ENCODE measurements around the gene CAPN9.
A peak's percentile ranks its signal among the peaks of the same experiment; 100 is the strongest.
"Not testable (repeated sequence)": the region's sequence is repeated elsewhere in the genome, so short reads cannot be mapped to it uniquely, and the experiment has no call there.

CAPN9 gene

DNA sequence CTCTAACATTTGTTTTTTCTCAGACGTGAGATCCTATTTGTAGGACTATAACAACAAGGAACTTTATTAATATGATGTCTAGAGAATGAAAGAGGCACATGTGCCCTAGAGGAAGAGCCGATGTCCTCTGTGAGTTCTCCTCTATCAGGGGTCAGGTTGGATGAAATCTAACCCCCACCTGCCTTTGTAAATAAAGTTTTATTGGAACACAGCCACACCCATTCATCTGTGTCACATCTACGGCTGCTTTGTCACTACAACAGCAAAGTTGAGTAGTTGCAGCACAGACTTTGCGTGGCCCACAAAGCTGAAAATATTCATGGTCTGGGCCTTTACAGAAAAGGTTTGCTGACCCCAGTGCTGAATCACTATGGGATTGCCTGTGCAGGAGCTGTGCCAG is 571 bp upstream of the CAPN9 start:
- no peak for DNase-seq (ENCODE audit: low read depth)

DNA sequence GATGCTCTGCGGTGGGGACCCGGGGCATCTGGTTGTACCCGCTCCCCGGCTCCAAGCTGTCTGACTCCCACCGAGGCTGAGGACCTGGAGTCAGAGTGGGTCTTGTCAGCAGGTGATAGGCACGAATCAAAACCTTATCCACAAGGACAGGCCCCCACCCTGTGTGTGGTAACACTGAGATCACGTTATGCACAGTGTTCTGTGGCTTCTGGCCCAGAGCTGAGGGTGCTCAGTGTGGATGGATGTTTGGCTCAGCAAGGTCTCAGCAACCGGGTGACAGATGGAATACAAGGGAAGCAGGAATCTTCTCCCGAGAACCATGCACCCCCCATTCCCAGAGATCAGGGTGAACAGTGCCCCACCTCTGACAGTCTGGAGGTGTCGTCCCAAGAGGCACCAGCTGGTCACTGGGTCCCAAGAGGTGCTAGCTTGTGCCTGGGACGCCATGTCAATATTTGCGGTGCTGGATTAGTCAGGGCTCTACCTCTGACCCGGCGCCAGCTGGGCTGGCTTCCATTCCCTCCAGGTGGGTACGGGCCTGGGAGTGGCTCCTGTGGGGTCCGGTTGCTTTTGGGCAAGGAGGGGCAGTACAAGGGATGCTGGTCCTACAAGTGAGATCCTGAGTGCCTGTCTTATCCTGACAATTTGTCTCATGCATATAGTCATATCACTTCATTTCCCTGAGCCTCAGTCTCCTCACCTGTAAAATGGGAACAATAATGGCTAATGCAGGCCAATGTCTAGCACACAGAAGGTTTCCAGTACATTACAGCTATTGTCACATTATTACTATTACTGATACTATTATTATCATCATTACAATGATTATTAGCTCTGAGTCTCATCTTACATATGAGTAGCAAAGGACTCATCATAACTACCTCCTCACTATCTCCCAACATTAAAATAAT is 957 bp downstream of the CAPN9 start:
- no peak for DNase-seq (ENCODE audit: low read depth)

DNA sequence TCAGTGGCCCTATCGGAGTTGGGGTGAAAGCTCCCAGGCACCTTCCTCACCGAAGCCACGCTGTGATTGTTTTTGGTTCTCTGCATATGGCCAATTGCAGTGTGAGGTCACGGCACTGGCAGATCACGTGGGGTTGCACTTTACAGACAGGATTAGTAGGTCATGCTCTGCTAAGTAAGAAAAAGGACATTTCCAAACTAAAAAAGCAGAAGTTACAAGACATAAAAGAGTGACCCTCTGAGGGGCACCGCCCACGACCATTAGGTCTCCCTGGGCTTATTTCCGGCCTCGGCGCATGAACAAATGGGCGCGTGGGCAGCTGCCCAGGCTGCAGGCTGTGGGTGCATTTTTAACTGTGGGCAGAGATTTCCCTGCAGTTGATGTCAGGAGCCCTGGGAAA is 2.0 kb downstream of the CAPN9 start:
- no peak for DNase-seq (ENCODE audit: low read depth)

DNA sequence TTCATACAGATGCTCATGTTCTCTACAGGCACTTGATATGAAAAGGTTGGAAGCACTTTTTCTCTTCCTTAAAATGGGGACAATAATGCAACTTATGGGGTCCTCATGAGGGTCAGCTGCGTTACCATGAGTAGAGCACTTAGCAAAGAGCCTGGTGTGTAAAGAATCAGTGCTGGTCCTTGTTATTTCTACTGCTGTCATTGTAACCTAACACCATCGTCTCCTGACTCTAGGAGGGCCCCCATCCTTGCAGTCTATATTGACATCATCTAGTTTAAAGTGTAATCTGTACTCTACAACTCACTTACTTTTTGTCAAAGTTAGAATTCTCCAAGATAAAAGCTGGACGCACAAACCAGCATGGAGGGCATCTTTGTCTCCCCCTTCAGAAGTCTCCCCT is 2.4 kb downstream of the CAPN9 start:
- DNase-seq (ENCODE audit: low read depth): no peak

DNA sequence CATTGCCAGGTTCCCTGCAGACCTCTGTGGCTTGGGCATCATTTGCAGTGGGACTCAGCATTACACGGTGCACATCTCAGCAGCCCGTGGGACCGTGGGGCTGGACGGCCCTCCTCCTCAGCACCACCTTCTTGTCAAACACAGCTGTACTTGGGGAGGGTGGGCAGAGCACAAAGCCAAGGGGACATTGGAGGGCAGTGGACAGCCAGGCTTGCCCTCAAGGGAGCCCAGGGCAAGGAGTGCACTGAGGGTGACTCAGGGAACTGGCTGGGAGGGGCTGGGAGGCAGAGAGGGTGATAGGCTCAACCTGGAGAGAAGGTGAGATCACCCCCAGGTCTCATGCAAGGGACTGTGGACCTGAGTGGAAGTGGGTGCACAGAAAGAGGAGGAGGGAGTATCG is 3.4 kb downstream of the CAPN9 start:
- DNase-seq (ENCODE audit: low read depth): no peak

DNA sequence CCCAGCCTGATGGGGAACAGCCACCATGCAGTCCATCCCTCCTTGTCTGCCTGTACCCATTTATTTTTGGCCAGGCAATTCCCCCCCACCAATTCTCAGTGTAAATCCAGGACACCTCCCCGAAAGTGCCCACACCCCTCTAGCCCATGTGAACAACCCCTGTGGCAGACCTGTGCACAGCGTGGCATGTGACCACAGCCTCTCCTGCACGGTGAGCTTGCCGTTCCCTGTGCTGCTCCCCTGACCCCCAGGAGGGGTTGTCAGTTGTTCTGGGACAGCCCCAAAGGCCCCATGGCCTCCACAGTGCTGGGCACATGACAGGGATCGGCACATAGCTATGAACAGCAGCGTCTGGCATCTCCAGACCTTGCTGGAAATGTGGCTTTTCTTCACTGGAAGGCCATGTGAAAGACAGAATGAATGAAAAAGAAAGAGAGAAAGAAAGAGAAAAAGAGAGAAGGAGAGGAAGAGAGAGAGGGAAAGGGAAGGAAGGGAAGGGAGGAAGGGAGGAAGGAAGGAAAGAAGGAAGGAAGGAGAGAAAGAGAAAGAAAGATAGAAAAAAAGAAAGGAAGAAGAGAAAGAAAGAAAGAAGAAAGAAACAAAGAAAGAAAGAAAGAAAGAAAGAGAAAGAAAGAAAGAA is 3.9 kb downstream of the CAPN9 start:
- no peak for DNase-seq (ENCODE audit: low read depth)

DNA sequence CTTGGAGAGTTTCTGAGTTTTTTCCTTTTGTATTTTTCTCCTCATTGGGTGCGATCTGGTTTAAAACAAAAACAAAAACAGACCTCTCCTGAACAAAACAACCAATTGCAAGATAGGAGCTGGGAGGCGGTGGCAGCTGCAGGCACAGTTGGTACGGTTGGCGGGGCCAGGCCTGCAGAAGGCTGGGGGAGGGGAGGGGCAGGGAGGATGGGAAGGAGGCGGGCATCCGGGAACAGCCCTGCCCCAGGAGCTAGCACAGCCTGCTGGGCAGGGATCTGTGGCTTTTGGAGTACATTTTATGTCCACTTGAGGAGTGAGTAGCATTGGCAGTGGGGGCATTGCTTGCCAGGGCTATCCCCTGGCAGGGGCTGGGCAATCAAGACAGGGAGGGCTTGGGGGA is 5.2 kb downstream of the CAPN9 start:
- DNase-seq (ENCODE audit: low read depth): no peak

DNA sequence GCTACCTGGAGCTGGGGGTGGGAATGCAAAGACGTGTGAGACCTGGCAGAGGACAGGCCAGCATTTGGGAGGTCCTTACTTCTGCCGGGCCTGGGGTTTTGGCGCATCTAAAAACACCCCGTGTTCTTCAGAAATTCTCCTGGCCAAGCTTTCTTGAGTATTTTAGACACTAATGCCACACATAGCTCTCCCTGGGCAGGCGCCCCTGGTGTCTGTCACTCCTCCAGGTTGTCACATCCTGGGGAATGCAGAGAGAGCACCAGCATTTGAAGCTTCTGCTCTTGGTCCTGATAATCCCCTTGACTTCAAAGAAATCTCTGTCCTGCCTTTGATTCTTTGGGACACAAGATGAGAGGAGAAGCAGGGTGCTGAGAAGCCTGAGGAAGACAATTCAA is 6.0 kb downstream of the CAPN9 start:
- no peak for DNase-seq (ENCODE audit: low read depth)

DNA sequence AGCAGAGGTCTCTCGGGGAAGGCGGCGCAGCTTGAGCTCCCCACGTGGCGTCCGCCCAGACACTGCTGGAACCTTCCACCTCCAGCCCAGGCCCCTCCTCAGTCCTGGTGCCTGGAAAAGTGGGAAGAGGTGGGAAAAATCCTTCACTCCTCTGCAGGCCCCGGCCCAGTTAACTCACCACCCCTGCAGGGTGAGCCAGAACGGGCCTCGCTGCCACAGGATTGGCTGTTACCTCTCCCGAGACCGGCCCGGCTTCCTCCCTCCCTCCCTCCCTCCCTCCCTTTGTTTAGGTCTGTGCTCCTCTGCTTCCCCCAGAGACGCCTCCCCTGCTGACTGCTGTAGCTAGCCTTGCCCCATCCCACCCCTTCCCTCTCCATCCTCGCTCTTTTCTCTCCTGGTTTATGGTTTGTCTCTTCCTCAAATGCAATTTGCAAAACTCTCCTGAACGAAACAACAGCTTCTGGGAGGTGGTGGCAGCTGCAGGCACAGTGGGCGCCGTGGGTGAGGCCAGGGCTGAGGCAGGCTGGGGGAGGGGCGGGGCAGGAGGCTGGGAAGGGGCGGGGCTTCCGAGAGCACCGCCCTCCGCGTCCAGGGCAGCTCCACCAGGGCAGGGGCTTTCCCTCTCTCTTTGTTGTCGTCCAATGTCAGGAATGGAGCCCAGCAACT is 6.5 kb downstream of the CAPN9 start:
- no peak for DNase-seq (ENCODE audit: low read depth)

DNA sequence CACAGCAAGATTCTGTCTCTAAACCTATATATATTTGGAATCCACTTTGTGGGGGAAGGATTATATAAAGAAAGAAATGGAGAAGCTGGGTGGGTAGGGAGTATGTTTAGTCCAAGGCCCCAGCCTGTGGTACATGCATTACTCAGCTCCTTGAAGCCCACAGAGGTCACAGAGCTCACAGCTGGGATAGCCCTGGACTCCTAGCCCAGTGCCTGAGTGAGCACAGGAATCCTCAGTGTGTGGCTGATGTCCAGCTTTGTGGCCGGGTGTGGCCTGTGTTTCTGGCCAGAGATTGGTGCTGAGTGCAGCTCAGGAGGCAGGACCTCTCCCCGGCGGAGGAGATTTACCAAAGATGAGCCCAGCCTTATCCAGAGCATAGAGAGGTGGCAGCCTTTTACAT is 7.6 kb downstream of the CAPN9 start:
- DNase-seq (ENCODE audit: low read depth): no peak

DNA sequence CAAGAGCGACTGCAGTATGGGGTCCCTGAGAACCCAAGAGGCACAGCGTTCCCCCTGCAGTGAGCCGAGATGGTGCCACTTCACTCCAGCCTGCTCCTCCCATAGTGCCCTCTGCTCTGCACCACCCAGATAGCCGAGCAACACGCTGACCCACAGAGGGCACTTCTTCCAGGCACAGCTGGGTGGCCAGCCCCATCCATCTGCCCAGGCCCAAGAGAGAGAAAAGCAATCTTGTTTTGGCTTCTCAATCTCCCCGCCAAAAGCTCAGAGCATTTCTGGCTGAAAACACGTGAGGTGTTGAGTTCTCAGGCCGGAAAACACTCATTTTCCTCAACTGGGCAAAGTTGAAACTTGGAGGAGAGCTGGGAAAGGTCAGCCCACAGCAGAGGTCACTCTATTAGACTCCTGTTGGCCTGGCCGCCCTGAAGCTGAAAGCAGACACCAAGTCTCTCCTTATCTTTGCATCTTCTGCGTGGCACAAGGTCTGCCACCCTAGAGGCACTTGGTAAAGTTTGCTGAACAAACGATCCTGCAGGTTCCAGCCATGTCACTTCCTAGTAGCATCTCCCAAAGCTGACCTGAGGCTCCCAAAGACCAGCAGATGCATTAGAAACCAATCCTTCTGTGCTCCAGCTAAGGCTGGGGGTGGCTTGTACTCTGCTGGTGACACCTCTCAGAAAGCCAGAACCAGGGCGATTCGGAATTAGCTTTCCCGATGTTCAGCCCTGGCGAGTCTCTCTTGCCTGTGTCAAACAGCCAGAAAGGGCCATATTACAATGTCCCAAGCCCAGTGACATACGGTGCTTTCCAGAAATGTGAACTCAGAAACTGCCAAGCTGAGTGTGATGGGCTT is 10.9 kb downstream of the CAPN9 start:
- no peak for DNase-seq (ENCODE audit: low read depth)

DNA sequence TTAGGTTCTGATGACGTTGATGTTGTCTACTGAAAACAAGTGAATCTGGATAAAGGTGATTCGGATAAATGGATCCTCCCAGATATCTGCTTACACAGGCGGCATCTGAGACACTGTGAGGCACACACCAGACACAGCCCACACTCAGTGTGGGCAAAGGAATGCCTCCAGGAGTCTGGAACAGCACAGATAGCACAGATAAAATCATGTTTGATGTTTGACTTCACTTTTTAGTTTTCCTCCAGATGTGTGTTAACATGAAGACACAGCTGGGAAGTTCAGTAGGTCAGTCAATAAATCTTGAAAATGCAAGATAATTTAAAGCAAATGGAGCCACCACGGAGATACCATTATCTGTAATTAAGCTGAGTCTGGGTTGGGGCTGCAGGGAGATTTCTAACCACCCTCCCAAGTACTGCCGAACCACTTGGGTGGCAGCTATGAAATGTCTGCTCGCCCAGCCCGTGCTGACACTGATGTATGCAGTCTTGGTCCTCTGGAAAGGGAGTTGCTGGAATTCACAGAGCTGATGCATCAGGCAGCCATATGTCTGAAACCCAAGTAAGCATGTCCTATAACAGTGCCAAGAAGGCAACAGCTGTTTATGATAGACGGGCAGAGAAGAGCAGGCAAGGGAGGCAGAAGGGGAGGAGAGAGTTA is 11.7 kb downstream of the CAPN9 start:
- DNase-seq (ENCODE audit: low read depth): peak; percentile 41

DNA sequence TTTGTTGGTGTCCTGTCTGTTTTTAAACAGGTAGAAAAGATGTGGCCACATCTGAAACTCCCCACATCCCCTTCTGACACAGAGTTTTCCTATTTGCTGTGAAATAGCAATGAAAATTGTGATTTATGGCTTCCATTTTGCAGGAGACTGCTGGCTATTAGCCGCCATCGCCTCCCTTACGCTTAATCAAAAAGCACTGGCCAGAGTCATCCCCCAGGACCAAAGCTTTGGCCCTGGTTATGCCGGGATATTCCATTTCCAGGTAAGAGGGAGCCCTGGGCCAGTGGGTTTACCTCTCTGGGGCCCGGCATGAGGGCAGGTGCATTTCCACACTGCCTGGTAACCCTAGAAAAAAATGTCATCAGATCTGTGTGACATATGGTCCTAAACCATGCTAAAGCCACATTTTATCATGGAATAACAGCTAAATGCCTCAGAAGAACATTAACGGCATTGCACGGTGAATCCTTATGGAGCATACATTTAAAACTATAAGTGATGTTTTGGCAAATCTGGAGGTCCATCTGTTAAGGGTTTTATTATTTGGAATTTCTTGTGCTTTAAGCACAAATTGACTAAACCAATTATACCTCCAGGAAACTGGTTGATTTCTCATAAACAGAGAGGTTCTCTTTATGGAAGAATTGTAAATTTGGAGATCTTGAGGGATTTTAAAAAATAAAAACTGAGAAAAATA is 12.3 kb downstream of the CAPN9 start:
- no peak for DNase-seq (ENCODE audit: low read depth)

DNA sequence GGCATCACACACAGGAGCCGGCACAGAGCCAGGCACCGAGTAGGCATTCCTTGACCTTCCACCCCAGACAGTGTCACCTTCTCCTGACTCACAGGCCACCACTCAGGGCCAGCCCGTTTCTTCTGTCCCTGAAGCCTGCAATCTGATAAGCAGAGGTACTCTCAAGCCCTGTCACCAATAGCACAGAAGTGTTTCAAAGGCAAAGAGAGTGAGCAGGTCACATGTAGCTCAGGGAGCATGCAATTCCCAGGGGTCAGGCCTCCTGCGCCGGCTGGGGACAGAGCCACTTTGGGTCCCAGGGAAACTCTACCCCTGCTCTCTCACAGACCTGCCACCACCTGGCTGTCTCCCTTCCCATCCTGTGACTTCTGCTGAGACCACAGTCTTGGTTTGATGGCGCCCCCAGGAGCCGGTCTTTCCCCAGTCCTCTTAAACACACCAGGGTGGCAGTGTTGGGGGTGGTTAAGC is 13.2 kb downstream of the CAPN9 start:
- no peak for DNase-seq (ENCODE audit: low read depth)

DNA sequence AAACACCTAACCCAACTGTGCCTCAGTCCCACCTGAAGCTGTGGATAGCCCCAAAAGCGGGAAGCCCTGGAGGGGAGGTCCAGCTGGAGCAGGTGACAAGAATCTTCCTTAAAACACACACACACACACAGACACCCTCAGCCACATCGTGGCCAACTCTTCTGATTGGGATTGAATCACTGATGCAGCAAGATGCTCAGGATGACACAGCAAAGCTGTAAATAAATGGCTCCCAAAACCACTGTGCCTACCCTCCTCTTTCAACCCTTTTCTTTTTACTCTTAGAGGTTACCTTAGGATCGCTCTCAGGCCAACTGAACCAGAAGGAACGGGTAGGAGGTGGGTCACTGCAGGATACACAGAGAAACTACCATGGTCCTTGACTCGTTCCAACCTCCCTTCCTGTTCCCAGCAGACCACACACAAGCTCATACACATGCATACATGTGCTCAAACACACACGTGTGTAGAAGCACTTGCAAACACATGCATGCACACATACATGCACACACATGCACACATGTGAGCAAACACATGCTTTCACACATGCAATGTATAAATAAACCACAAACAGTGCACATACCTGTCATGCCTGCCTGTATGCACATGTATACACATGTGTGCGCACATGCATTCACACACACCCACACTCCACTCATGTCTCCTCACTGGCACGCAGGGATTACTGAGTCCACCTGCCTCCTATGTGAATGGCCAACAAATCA is 14.4 kb downstream of the CAPN9 start:
- DNase-seq (ENCODE audit: low read depth): no peak

DNA sequence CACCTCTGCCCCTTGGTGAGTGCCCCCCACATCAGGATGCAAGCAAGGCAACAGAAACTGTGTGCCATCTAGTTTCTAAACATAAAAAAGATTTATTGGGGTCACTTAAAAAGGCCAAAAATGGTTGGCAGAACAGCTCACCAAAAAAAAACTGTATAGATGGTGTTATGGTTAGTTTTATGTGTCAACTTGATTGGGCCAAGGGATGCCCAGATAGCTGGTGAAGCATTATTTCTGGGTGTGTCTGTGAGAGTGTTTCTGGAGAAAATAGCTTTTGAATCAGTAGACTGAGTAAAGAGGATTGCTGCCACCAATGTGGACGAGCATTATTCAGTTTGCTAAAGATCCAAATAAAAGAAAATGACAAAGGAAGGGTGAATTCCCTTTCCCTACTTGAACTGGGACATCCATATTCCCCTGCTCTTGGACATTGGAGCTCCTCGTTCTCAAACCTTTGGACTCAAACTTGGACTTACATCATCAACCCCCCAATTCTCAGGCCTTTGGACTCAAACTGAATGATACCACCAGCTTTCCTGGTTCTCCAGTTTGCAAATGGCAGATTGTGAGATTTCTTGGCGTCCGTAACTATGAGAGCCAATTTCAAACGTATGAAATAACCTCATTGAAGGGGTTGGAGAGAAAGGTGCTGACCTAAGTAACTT is 16.9 kb downstream of the CAPN9 start:
- DNase-seq (ENCODE audit: low read depth): no peak

DNA sequence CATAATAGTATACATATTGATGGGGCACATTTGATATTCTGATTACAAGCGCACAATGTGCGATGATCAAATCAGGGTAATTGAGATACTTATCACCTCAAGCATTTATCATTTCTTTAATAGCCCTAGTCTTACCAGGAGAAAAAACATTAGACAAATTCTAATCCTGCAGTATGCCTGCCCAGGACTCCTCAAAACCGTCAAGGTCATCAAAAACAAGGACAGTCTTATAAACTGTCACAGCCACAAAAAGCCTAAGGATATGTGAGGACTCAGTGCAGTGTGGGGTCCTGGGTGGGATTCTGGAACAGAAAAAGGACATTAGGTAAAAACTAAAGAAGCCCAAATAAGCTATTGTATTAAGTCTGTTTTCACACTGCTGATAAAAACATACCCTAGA is 19.1 kb downstream of the CAPN9 start:
- DNase-seq (ENCODE audit: low read depth): no peak

DNA sequence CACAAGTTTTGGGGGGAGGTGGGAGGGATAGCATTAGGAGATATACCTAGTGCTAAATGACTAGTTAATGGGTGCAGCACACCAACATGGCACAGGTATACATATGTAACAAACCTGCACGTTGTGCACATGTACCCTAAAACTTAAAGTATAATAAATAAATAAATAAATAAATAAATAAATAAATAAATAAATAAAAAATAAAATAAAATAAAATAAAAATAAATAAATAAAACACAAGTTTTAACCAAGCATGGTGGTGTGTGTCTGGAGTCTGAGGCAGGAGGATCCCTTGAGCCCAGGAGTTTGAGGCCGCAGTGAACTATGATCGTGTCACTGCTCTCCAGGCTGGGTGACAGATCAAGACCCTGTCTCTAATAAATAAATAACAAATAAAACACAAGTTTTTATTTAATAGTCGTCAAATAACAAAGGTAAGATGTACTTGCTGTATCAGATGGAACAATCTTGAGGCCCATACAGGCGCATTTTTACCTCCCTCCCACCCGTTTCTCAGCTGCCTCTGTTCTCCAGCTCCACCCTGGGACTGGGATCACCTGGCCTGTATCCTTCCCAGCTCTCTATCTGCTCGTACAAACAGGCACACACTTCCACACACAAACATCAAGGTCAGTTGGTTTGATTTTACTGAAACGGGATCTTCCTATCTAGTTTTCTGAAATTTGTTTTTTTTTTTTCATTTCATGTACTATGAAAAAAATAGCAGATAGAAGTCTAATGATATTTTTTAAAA is 20.8 kb downstream of the CAPN9 start:
- DNase-seq (ENCODE audit: low read depth): not testable (repeated sequence)

Measured in fibroblast of the conjunctiva (primary cell).